SJCRH30 (cell line): ENCODE measurements around the gene SNX33. TPM values are rescaled to one million over a fixed set of nuclear protein-coding genes. Genes with fewer than 3 reads are reported as not detected.
"Not testable (repeated sequence)": the region's sequence is repeated elsewhere in the genome, so short reads cannot be mapped to it uniquely, and the experiment has no call there.

ENCODE experiments used
- DNase-seq, 2 experiments: peaks; one replicate each; pipeline ENCODE4 v3.0.0-alpha.2; 2015 to 2020
- H3K27ac ChIP-seq: fragments of 250-450 bp; sonication (Bioruptor Pico); 2 replicates; pipeline ENCODE4 v1.5.1; 2020; ENCODE audit warnings: mild to moderate bottlenecking, moderate library complexity
- H3K27me3 ChIP-seq: fragments of 250-450 bp; sonication (Bioruptor Pico); 2 replicates; pipeline ENCODE4 v1.5.1; 2020; ENCODE audit warnings: mild to moderate bottlenecking, moderate library complexity
- H3K36me3 ChIP-seq: fragments of 250-450 bp; sonication (Bioruptor Pico); 2 replicates; pipeline ENCODE4 v1.5.1; 2020; ENCODE audit warnings: mild to moderate bottlenecking, moderate library complexity
- H3K4me1 ChIP-seq: fragments of 250-450 bp; sonication (Bioruptor Pico); 2 replicates; pipeline ENCODE4 v1.5.1; 2020; ENCODE audit warnings: mild to moderate bottlenecking, moderate library complexity
- H3K4me3 ChIP-seq: fragments of 250-450 bp; sonication (Bioruptor Pico); 2 replicates; pipeline ENCODE4 v1.5.1; 2020; ENCODE audit warnings: mild to moderate bottlenecking, moderate library complexity
- H3K9me3 ChIP-seq: fragments of 250-450 bp; sonication (Bioruptor Pico); replicated peaks from 2 replicates; pipeline ENCODE4 v1.5.1; 2020; ENCODE audit warnings: mild to moderate bottlenecking, moderate library complexity
- total RNA-seq: library from RNA; depleted of rRNA; stranded (reverse); fragments of >200 nt; shearing (Covaris generic); gene quantifications from 2 replicates; pipeline ENCODE4 v1.2.3, GENCODE V29; 2014

Gene SNX33
- total RNA-seq, 1 experiment from 2014 or later: 7.4 TPM

DNA sequence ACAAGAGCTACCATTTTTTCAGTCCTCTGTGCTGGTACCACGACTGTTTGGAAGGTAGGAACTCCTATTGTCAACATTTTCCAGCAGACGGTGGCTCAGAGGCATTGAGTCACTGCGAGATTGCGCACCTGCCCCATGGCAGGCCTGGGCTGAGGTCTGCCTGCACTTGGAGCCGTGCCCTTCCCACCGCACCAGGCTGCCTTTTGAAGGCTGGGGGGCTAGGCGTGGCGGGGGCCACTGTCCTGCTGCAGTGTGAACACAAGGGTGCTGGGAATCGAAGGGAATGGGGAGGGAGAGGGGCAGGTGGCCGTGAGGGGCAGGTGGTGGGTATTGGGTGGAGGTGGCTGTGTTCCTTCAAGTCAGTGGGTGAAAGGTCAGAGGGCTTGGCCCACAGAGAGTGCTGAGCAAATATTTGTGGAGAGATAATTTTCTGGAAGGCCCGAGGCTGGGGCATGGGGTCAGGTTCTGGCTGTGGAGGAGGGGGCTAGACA lies 16.3 kb downstream of the SNX33 start:
- no peak overlapping the region for H3K27ac ChIP-seq
- H3K36me3 ChIP-seq: no peaks in the 10 kb centered on the region
- DNase-seq: no peak
- H3K4me3 ChIP-seq: no peak overlapping the region
- H3K27me3 ChIP-seq: no peaks in the 10 kb centered on the region
- H3K4me1 ChIP-seq: peaks cover 20% of the 10 kb centered on the region
- no peaks in the 10 kb centered on the region for H3K9me3 ChIP-seq

DNA sequence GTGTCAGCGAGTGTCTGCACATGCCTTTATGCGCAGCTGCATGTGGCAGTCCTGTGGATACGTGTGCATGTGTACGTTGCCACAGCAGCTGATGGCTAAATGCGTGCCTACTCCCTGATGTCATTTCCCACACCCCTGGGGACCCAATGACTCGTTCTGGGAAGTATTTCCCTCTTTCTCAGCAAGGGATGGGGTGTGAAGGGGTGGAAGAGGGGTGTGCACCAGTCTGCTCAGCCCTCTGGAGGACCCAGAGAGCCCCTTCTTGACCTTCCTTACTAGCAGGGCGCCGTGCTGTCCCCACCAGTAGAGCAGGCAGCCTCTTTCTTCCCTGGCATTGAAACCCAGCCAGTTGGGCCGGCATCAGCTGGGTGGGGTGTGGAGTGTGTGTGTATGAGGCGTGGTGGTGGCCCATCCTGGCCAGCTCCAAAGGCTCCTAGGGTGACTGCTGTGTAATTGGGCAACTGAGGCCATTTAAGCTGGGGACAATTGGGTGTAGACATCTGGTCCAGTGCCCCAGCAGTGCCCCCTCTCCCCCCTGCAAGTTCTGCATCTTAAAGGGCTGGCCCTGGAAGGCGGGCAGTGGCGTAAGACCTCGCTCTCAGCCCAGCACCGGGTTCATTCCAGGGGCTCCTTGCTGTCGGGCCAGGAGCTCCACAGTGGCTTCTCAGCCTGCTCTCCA lies 19.2 kb downstream of the SNX33 start:
- Histone ChIP-seq H3K4me3 (no peak overlapping the region), H3K27me3 (no peaks in the 10 kb centered on the region), H3K36me3 (no peaks in the 10 kb centered on the region), H3K9me3 (no peaks in the 10 kb centered on the region), H3K27ac (peak overlapping the region; percentile 72), H3K4me1 (peaks cover 18% of the 10 kb centered on the region)
- DNase-seq: peak; percentile 89 to 92

GRCh38 chr15:75669191-75669878 lies 21.6 kb downstream of the SNX33 start:
- no peak overlapping the region for H3K4me3 ChIP-seq
- H3K36me3 ChIP-seq: no peaks in the 10 kb centered on the region
- no peak overlapping the region for H3K27ac ChIP-seq
- H3K4me1 ChIP-seq: peaks cover 39% of the 10 kb centered on the region
- no peaks in the 10 kb centered on the region for H3K9me3 ChIP-seq
- DNase-seq: no peak
- no peaks in the 10 kb centered on the region for H3K27me3 ChIP-seq

GRCh38 chr15:75669879-75670212 lies 22.1 kb downstream of the SNX33 start:
- DNase-seq: no peak
- Histone ChIP-seq H3K4me3 (no peak overlapping the region), H3K9me3 (no peaks in the 10 kb centered on the region), H3K27ac (no peak overlapping the region), H3K27me3 (no peaks in the 10 kb centered on the region), H3K36me3 (no peaks in the 10 kb centered on the region), H3K4me1 (peaks cover 44% of the 10 kb centered on the region)

GRCh38 chr15:75671730-75672602 lies 24.3 kb downstream of the SNX33 start:
- Histone ChIP-seq H3K36me3 (no peaks in the 10 kb centered on the region), H3K9me3 (no peaks in the 10 kb centered on the region), H3K27me3 (no peaks in the 10 kb centered on the region), H3K4me3 (no peak overlapping the region), H3K4me1 (peaks cover 35% of the 10 kb centered on the region), H3K27ac (no peak overlapping the region)
- no peak for DNase-seq

- peaks cover 26% of the 10 kb centered on the region for H3K4me1 ChIP-seq
- 0 out of 2 replicates have a peak overlapping the region, but pooled peaks have one; percentile 1 for H3K4me3 ChIP-seq
- peak; percentile 63 to 74 for DNase-seq
- no peaks in the 10 kb centered on the region for H3K27me3 ChIP-seq
- H3K27ac ChIP-seq: peak overlapping the region; percentile 9; the same call in 1 of the 2 replicates
- H3K36me3 ChIP-seq: no peaks in the 10 kb centered on the region
- no peaks in the 10 kb centered on the region for H3K9me3 ChIP-seq
These were observed 25.1 kb downstream of the SNX33 start for GRCh38 chr15:75672646-75673425.

GRCh38 chr15:75673426-75674235 lies 25.9 kb downstream of the SNX33 start:
- H3K4me3 ChIP-seq: 0 out of 2 replicates have a peak overlapping the region, but pooled peaks have one; percentile 1
- peaks cover 26% of the 10 kb centered on the region for H3K4me1 ChIP-seq
- no peaks in the 10 kb centered on the region for H3K9me3 ChIP-seq
- no peaks in the 10 kb centered on the region for H3K27me3 ChIP-seq
- peak; percentile 61 to 66 for DNase-seq
- peak overlapping the region; percentile 9; the same call in 1 of the 2 replicates for H3K27ac ChIP-seq
- H3K36me3 ChIP-seq: no peaks in the 10 kb centered on the region

- Histone ChIP-seq H3K4me1 (peaks cover 26% of the 10 kb centered on the region), H3K27ac (no peak overlapping the region), H3K27me3 (no peaks in the 10 kb centered on the region), H3K9me3 (no peaks in the 10 kb centered on the region), H3K4me3 (no peak overlapping the region), H3K36me3 (no peaks in the 10 kb centered on the region)
- no peak for DNase-seq
These were observed 26.7 kb downstream of the SNX33 start for GRCh38 chr15:75674366-75674765.

DNA sequence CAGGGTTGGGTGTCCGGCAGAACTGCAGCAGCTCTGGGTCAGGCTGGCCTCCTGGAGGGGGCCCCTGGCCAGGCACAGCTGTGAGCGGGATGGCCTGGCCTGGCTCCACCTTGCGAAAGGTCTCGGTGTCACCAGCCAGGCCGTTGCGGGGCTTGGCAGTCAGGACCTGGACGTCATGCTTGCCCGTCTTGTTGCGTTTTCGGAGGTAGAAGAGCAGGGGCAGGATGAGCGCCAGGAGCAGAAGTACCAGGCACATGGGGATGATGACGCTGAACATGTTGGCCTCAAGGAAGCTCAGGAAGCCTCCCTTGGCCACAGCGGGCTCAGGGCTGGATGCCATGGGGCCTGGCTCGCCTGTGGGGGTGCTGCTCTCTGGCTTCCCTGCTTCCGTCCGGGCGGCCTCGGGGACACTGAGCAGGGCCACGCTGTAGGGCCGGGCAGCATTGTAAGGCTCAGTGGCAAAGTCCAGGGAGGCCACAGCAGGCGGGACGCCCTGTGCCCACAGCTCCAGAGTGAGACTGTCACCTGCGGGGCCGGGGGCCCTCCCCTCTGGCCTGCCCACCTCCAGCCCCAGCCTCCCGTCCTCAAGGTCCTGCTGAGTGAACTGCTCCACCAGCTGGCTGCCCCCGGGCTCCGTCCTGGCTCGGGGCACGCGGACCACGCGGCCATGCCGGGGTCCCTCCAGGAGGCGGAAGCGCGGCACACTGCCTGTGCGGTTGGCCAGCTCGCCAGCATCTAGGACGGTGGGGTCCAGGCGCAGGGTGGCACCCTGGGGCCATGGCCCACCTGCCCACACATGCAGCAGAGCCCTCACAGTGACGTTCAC lies 28.1 kb downstream of the SNX33 start:
- peaks cover 26% of the 10 kb centered on the region for H3K4me1 ChIP-seq
- H3K4me3 ChIP-seq: no peak overlapping the region
- no peaks in the 10 kb centered on the region for H3K27me3 ChIP-seq
- H3K36me3 ChIP-seq: no peaks in the 10 kb centered on the region
- H3K27ac ChIP-seq: no peak overlapping the region
- H3K9me3 ChIP-seq: no peaks in the 10 kb centered on the region
- no peak for DNase-seq

GRCh38 chr15:75676688-75677464 lies 29.2 kb downstream of the SNX33 start:
- Histone ChIP-seq H3K36me3 (no peaks in the 10 kb centered on the region), H3K4me3 (no peak overlapping the region), H3K27me3 (no peaks in the 10 kb centered on the region), H3K27ac (no peak overlapping the region), H3K4me1 (peaks cover 26% of the 10 kb centered on the region), H3K9me3 (no peaks in the 10 kb centered on the region)
- DNase-seq: no peak

DNA sequence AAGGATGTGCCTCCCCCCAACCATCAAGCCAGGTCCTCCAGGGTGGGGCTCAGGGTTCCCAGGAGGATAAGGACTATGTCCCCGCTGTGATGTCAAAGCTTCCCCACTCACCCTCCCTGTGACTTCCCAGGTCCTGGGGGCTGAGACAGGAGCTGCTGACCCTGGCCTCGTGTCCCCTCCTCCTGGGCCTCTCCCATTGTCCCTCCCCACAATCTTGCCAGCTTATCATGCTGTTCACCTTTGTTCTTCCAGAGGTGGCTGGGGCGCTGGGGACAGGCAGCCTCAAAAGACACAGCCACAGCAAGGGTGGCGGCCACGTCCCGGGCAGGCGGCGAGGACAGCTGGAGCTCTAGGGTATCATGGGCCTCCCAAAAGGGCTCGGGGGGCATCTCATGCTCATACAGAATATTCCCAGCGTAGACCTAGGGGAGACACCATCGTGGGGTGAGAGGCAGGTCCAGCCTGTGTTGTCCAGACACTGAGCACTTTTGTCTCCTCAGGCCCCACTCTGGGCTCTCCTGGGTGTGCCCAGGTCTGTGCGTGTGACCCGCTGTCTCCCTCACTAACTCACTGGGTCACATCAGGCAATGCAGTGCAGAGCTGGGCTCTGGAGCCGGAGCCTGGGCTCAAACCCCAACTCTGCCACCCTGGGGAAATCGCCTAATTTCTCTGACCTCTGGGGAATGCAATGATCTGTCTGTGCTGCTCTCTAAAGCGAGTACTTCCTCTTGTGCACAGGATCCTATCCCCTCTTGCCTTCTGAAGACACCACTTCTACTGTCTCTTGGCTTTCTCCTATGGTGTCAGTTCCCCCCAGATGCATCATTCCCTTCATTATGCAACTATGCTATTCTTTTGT lies 30.0 kb downstream of the SNX33 start:
- Histone ChIP-seq H3K4me1 (peaks cover 21% of the 10 kb centered on the region), H3K27ac (no peak overlapping the region), H3K27me3 (no peaks in the 10 kb centered on the region), H3K4me3 (no peak overlapping the region), H3K36me3 (no peaks in the 10 kb centered on the region), H3K9me3 (no peaks in the 10 kb centered on the region)
- no peak for DNase-seq

DNA sequence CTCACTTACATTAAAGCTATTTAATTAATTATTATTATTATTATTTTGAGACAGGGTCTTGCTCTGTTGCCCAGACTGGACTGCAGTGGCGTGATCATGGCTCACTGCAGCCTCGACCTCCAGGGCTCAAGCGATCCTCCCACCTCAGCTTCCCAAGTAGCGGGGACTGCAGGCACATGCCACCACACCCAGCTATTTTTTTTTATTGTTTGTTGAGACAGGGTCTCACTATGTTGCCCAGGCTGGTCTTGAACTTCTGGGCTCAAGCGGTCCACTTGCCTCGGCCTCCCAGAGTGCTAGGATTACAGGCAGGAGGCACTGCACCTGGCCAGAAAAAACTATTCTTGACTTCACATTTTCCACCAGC lies 30.6 kb downstream of the SNX33 start:
- not testable (repeated sequence) for H3K36me3 ChIP-seq, H3K27ac ChIP-seq, DNase-seq, H3K9me3 ChIP-seq, H3K4me3 ChIP-seq, H3K27me3 ChIP-seq
- H3K4me1 ChIP-seq: peaks cover 15% of the 10 kb centered on the region
